C4-2B (cell line): ENCODE measurements around the gene NFASC.

Experiments used
- H3K27ac ChIP-seq: fragments of 450-650 bp; 2 replicates; pipeline ENCODE4 v1.5.1; 2017
- ZFX ChIP-seq: fragments of 450-650 bp; IDR thresholded peaks from 2 replicates; pipeline ENCODE4 v1.6.1; 2017
- TF ChIP-seq, protein P1 (sequence below): fragments of 450-650 bp; conservative IDR thresholded peaks from 2 replicates; pipeline ENCODE4 v1.5.1; 2017; ENCODE audit warnings: mild to moderate bottlenecking

NFASC gene

DNA sequence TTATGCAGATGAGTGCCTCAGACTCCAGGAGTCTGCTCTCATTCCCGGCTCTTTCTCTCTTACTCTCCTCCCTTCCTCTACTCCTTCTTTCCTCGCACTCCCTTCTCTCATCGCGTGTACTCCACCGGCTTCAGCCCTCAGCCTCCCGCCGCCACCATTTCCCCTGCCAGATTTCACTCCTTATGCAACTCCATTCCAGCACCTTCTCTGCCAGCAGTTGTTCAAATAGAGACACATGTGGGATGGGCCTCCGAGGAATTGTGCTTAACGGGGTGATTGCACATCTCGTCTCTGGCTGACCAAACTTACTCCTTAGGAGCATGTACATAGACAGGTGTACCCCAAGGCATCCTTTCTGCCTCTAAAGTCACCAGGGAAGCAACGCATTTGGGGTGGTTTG is 174.5 kb downstream of the NFASC start:
- no peak overlapping the region for H3K27ac ChIP-seq
- no peak for TF ChIP-seq ZFX
- TF ChIP-seq, protein P1, sequence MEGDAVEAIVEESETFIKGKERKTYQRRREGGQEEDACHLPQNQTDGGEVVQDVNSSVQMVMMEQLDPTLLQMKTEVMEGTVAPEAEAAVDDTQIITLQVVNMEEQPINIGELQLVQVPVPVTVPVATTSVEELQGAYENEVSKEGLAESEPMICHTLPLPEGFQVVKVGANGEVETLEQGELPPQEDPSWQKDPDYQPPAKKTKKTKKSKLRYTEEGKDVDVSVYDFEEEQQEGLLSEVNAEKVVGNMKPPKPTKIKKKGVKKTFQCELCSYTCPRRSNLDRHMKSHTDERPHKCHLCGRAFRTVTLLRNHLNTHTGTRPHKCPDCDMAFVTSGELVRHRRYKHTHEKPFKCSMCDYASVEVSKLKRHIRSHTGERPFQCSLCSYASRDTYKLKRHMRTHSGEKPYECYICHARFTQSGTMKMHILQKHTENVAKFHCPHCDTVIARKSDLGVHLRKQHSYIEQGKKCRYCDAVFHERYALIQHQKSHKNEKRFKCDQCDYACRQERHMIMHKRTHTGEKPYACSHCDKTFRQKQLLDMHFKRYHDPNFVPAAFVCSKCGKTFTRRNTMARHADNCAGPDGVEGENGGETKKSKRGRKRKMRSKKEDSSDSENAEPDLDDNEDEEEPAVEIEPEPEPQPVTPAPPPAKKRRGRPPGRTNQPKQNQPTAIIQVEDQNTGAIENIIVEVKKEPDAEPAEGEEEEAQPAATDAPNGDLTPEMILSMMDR, result no peak

DNA sequence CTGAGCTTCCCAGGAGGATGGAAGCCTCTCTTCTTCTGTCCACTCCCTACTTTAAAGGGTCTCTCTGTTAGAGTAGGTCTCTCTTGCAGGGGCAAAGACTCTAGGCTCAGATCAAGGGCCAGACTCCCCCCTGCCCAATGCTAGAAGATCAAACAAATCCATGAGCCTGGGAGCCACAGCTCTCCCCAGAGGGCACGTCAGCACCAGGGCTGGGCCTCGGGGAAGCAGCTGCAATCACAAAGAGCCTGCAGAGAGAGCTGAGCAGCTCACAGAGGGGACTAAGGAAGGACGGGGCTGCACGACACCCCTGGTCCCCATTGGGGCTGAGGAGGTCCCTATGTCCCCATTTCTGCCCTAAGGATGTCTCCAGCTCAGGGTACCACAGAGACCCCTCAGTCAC is 176.2 kb downstream of the NFASC start:
- TF ChIP-seq, protein P1, result no peak
- TF ChIP-seq ZFX, result no peak
- no peak overlapping the region for H3K27ac ChIP-seq

DNA sequence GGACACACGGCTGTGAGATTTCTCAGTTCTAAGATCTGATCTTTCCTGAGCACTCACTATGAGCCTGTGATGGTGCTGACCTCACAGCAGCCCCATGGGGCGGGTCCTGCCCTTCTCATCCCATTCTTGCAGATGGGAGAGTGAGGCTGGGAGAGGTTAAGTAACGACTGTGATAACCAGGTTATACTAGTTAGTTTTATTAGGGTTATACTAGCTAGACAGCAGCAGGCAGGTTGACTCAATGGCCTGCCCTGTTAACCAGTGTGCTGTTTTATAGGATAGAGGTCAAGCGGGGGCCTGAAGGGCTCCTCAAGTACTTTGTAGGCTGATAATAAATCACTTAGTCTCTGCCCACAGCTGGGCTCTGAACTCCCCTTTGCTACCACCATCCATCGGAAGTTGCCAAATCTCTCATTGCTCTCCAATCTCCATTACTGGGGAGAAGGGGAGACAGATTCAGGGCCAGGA is 177.1 kb downstream of the NFASC start:
- TF ChIP-seq ZFX, result no peak
- TF ChIP-seq, protein P1, result no peak
- no peak overlapping the region for H3K27ac ChIP-seq

DNA sequence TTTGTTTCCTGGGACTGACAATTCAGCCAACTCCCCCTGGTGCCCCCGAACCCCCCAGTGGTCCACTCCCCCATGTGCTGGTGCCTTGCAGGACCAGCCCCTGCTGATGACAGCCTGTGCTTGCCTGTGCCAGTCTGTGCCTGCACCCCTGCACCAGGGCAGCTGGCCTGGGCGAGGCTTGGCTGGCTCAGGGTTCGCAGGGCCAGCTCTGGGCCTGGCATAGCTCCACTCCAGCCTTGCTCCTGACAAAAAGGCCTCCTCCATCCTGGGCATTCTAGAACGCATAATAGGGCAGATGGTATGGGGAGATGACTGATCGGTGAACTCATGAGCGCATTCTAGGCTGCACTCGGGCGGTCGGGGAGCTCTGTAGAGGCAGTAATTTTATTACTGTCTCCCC is 177.7 kb downstream of the NFASC start:
- TF ChIP-seq, protein P1, result no peak
- TF ChIP-seq ZFX, result no peak
- H3K27ac ChIP-seq, result no peak overlapping the region

DNA sequence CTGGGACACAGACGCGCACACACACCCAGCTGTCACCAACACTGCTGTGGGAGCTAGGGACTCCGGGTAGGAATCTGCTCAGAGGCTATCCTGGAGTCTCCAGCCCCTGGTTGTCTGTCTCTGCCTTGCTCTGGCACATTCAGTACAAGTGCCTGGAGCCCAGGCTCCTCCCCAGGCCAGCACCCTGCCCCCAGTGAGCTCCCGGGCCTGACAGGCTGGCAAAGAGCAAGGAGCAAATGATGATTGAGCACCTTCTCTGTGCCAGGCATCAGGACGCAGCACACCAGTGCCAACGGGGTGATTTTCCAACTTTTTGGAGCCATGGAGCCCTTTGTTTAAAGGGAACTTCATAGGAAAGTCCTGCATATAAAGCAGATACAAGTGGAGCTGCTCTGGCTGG is 178.8 kb downstream of the NFASC start:
- TF ChIP-seq, protein P1, result no peak
- no peak for TF ChIP-seq ZFX
- no peak overlapping the region for H3K27ac ChIP-seq

DNA sequence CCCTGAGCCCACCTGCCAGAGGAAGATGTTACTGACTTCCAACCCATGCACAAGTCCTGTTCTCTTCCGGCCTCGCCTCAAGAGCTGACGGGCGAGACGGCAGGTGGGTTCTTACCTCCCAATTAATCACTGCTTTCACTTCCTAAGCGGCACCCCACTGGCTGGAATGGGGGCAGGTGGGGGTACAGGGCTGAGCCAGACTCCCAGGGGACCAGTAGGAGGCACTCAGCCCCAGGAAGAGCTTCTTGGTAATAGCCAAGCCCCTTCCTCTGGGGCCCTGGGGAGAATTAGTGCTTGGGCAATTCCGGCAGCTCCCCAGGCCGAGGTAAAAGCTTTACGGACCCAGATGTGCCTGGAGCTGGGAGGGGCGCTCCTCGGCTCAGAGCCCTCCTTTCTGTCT is 182.0 kb downstream of the NFASC start:
- H3K27ac ChIP-seq, result no peak overlapping the region
- TF ChIP-seq, protein P1, result no peak
- TF ChIP-seq ZFX, result no peak

DNA sequence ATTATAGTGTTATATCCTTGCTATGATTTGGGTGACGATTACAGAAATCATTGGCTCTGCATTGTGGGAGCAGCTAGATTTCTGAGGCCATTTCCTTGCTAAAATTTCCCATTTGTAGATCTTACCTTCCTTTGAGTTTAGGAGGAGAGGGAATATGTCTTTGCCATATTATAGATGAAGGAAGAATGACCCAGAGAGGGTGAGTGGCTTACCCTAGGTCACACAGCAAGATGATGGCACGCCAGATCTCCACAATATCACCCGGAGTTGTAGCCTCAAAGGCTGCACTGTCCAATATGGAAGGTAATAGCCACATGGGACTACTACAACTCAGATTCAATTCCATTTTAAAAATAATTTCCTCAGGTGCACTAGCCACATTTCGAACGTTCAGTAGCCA is 182.6 kb downstream of the NFASC start:
- no peak overlapping the region for H3K27ac ChIP-seq
- TF ChIP-seq ZFX, result no peak
- TF ChIP-seq, protein P1, result no peak
